ENCODE measurements around the gene PPL.

- peak; percentile 71; the same call in 1 of the 2 replicates for TF ChIP-seq POLR2A (IDR thresholded peaks at IDR 0.05; ENCODE audit: low read depth, low read length)
- TF ChIP-seq POLR2AphosphoS5 (IDR thresholded peaks at IDR 0.05; ENCODE audit: low read depth, low read length): peak; percentile 81
- TF ChIP-seq SPI1 (IDR thresholded peaks at IDR 0.05; ENCODE audit: low read depth, low read length): no peak
- TF ChIP-seq TAF1 (IDR thresholded peaks at IDR 0.05; ENCODE audit: low read depth, low read length): peak; percentile 89
These were observed 89.8 kb downstream of the PPL start, which contains the start of the genes GLYR1 and UBN1 for GRCh38 chr16:4846901-4847773.

Data from GM12891 (cell line).